Mesothelial cell of epicardium (in vitro differentiated cells): Measurements from ENCODE around the gene LURAP1L. TPM values are rescaled to one million over a fixed set of nuclear protein-coding genes. Genes with fewer than 3 reads are reported as not detected.

ENCODE experiments used
- DNase-seq, 2 experiments: peaks; one replicate each; pipeline ENCODE4 v3.0.0; 2021; ENCODE audit warnings: low spot score in 2 of 2; ENCODE audit not compliant: unreplicated experiment in 2 of 2
- H3K27ac Mint-ChIP-seq: 2 replicates; pipeline ENCODE4 v1.8.0; 2021; ENCODE audit warnings: mixed read lengths
- H3K27me3 Mint-ChIP-seq: 2 replicates; pipeline ENCODE4 v1.8.0; 2021; ENCODE audit warnings: low read depth, mixed read lengths
- H3K36me3 Mint-ChIP-seq: 2 replicates; pipeline ENCODE4 v1.8.0; 2021; ENCODE audit warnings: mixed read lengths
- H3K4me1 Mint-ChIP-seq: 2 replicates; pipeline ENCODE4 v1.8.0; 2021; ENCODE audit warnings: mixed read lengths
- H3K4me3 Mint-ChIP-seq: 2 replicates; pipeline ENCODE4 v1.8.0; 2021; ENCODE audit warnings: mild to moderate bottlenecking, moderate library complexity, mixed read lengths
- H3K9me3 Mint-ChIP-seq: 2 replicates; pipeline ENCODE4 v1.8.0; 2021; ENCODE audit warnings: mixed read lengths
- total RNA-seq: library from RNA; stranded (reverse); gene quantifications from 3 replicates; pipeline ENCODE4 v1.2.1, GENCODE V29; 2021
- TF ChIP-seq, protein P1 (sequence below): fragments of 200-600 bp; sonication (generic); IDR thresholded peaks from one replicate; pipeline ENCODE4 v1.5.0; 2021; ENCODE audit warnings: antibody characterized with exemption; ENCODE audit not compliant: unreplicated experiment

The LURAP1L gene
- total RNA-seq, result 31.2 to 33.9 TPM (median 32.7 TPM) in 3 replicates

GRCh38 chr9:12774861-12775678 lies at the start of gene LURAP1L:
Gene LURAP1L, plus strand, starts transcription at chr9:12775020. Its CDS starts 696 bp downstream, at chr9:12775716.
- DNase-seq, result peak in 1 of 2 experiments; percentile 48
- H3K36me3 Mint-ChIP-seq, result peaks cover 7% of the 10 kb centered on the region
- TF ChIP-seq, protein P1, sequence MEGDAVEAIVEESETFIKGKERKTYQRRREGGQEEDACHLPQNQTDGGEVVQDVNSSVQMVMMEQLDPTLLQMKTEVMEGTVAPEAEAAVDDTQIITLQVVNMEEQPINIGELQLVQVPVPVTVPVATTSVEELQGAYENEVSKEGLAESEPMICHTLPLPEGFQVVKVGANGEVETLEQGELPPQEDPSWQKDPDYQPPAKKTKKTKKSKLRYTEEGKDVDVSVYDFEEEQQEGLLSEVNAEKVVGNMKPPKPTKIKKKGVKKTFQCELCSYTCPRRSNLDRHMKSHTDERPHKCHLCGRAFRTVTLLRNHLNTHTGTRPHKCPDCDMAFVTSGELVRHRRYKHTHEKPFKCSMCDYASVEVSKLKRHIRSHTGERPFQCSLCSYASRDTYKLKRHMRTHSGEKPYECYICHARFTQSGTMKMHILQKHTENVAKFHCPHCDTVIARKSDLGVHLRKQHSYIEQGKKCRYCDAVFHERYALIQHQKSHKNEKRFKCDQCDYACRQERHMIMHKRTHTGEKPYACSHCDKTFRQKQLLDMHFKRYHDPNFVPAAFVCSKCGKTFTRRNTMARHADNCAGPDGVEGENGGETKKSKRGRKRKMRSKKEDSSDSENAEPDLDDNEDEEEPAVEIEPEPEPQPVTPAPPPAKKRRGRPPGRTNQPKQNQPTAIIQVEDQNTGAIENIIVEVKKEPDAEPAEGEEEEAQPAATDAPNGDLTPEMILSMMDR, result no peak
- peak within 1 kb of the TSS; percentile 90 for H3K27ac Mint-ChIP-seq
- no peaks in the 10 kb centered on the region for H3K27me3 Mint-ChIP-seq
- H3K9me3 Mint-ChIP-seq, result no peaks in the 10 kb centered on the region
- H3K4me3 Mint-ChIP-seq, result peak within 1 kb of the TSS; percentile 92
- peaks cover 39% of the 10 kb centered on the region for H3K4me1 Mint-ChIP-seq

DNA sequence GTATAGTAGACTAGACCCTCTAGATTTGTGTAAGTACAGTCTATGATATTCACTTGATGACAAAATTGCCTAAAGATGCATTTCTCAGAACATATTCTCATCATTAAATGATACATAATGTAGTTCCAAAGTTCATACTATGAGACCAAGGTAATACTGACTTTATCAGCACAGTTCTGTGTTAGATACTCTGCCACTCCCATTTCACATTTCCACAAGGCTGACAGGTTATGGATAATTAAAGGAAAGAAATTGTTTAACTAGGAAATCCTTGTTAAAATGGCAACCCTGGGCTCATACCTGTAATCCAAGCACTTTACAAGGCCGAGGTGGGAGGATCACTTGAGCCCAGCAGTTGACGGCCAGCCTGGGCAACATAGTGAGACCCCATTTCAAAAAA lies 48.0 kb upstream of the LURAP1L start:
- H3K36me3 Mint-ChIP-seq, result no peaks in the 10 kb centered on the region
- no peak overlapping the region for H3K27ac Mint-ChIP-seq
- TF ChIP-seq, protein P1, result no peak
- H3K9me3 Mint-ChIP-seq, result peaks cover 4% of the 10 kb centered on the region
- H3K4me1 Mint-ChIP-seq, result peaks cover 23% of the 10 kb centered on the region
- DNase-seq, result no peak
- H3K4me3 Mint-ChIP-seq, result no peak overlapping the region
- H3K27me3 Mint-ChIP-seq, result no peaks in the 10 kb centered on the region

GRCh38 chr9:12730198-12730597 lies 44.6 kb upstream of the LURAP1L start:
- Mint-ChIP-seq H3K4me1 (no peaks in the 10 kb centered on the region), H3K9me3 (peaks cover 22% of the 10 kb centered on the region), H3K36me3 (peaks cover 3% of the 10 kb centered on the region), H3K27me3 (no peaks in the 10 kb centered on the region), H3K27ac (no peak overlapping the region), H3K4me3 (no peak overlapping the region)
- no peak for DNase-seq
- TF ChIP-seq, protein P1, result no peak

DNA sequence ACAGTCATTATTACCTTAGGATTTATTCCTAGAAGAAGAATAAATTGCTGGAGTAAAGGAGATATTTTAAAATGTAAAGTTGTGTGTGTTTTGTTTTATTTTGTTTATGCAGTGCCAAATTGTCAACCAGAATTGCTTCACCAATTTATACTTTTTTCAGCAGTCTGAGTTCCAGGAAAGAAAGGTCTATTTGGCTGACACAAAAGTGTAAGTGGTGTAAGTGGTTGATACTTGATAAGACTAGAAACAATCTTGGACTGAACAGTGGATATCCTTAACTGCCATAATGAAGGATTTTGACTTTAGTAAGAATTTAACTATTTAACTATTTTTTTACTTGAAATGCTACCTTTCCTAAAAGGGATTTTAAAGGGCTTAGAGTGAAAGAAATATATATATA lies 43.9 kb upstream of the LURAP1L start:
- peaks cover 3% of the 10 kb centered on the region for H3K36me3 Mint-ChIP-seq
- no peak overlapping the region for H3K4me3 Mint-ChIP-seq
- TF ChIP-seq, protein P1, result no peak
- DNase-seq, result no peak
- H3K4me1 Mint-ChIP-seq, result no peaks in the 10 kb centered on the region
- no peak overlapping the region for H3K27ac Mint-ChIP-seq
- peaks cover 22% of the 10 kb centered on the region for H3K9me3 Mint-ChIP-seq
- H3K27me3 Mint-ChIP-seq, result no peaks in the 10 kb centered on the region

DNA sequence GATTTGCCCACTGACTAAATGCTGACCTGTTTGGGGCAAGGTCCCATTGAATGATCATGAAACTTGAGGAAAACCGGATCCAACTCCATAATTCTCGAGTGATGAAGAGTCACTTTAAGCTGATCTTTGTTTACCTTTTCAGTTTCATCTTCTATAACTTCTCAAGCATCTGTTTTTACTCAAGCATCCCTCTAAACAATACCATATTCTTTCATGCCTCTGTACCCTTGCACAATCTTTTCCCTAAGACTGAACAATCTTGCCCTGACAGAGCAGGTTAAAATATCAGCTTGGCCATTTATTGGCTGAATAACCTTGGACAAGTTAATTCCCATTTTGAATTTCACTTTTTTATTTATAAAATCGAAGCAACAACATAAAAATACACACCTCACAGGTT lies 41.8 kb upstream of the LURAP1L start:
- peaks cover 3% of the 10 kb centered on the region for H3K36me3 Mint-ChIP-seq
- no peak for DNase-seq
- H3K27ac Mint-ChIP-seq, result no peak overlapping the region
- H3K4me1 Mint-ChIP-seq, result peaks cover 1% of the 10 kb centered on the region
- TF ChIP-seq, protein P1, result no peak
- no peaks in the 10 kb centered on the region for H3K27me3 Mint-ChIP-seq
- no peak overlapping the region for H3K4me3 Mint-ChIP-seq
- peaks cover 22% of the 10 kb centered on the region for H3K9me3 Mint-ChIP-seq
